ENCODE results near the gene MCUB. TPM values are rescaled to one million over a fixed set of nuclear protein-coding genes. Genes with fewer than 3 reads are reported as not detected.
"Not testable (repeated sequence)": the region's sequence is repeated elsewhere in the genome, so short reads cannot be mapped to it uniquely, and the experiment has no call there.

The MCUB gene
- total RNA-seq, 1 donor from 2014 or later: 39.2 TPM

DNA sequence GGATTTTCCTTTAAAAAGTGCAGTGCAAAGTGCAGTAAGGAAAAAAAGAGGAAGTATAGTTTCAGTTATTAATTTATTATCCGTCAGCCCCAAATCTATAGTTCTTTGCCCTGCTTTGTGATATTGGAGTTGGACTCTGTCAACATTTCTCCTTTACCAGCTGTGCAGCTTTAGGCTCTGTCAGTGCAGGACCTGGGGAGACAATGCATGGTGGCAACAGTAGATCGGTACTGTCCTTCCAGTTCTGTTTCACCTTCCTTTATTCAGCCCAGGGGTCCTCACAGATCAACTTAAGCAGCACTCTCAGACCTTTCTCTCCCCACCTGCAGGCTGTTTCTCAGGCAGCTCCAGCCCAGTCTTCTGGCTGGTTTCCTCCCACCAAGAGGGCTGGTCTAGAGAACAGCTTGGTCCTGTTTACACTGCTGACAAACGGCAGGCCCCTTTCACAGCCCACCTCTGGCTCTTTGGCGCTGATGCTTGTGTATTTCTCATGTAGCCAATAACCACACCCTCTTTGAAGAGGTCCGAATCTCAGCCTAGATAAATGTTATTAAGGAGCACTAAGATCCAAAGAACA is 71.6 kb downstream of the MCUB start:
- peak; percentile 6 for DNase-seq

DNA sequence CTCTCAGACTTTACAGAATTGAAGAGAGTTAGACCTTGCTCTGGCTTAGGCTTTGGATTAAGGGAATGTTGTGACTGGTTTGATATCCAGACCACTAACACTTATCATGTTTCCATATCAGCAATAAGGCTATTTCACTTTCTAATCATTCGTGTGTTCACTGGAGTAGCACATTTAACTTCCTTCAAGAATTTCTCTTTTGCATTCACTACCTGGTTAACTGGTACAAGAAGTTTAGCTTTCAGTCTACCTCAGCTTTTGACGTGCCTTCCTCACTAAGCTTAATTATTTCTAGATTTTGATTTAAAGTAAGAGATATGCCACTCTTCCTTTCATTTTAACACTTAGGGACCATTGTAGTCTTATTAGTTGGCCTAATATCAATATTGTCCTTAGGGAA is 80.6 kb downstream of the MCUB start:
- no peak for DNase-seq

DNA sequence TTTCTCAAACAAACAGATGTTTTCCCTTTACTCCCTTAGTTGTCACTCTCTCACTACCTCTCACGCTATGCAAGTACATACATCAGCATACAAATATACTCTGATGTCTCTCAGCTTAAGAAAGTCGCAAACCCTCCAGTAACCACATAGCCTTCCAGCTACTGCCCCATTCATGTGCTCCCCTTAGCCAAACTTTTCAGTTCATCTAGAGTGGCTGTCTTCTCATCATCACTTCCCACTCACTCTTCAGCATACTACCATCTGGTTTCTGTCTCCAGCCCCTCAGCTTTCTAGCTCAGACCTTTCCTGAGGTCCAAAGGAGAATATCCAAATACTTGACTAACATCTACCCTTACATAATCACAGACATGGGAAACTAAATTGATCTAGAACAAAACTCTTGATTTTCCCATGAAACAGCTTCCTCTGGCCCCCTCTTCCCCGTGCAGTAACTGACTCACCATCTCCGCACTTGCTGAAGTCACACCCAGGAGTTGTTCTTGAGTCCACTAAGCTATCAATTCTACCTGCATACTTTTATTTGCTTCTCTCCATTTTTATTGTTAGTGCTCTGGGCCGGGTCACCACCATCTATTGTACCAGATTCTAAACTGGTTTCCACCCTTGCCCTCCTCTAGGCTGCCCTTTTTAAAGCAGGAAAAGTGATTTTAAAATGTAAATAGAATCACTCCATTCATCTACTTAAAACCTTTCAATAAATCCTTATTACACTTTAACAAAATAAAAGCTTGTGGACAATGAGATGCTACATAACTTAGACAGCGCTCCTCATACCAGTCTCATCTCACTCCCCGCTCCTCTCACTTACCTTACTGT is 86.0 kb downstream of the MCUB start:
- no peak for DNase-seq

DNA sequence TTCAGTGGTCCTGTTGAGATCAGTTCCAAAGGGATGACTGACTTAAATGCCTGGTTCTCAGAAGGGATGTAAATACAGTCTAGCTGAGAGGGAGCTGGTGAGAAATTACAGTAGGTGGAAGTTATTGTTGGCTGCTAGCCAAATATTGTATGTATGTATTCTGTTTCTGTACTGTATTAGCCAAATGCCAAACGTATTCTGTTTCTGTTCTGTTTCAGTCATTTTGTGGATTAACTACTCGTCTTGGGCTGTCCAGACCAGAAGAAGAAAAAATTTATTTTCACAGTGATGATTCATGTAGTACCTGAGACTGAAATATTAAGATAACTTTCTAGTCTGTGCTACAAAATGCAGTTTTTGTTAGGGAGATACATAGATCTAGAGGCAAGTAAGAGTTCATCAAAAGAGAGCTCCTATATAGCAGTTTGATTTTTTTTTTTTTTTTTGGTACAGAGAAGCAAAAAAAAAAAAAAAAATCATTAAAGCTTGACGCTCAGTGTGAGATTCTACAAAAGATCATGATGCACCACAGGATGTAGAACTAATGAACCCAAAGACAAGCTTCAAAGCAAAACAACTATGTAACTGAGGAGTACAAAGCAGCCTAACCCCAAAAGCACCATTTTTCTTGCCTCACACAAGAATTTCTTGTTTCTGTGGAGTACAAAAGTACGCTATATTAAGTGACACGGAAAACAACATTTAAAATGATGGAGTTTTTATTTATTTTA is 88.4 kb downstream of the MCUB start:
- DNase-seq: peak; percentile 9

DNA sequence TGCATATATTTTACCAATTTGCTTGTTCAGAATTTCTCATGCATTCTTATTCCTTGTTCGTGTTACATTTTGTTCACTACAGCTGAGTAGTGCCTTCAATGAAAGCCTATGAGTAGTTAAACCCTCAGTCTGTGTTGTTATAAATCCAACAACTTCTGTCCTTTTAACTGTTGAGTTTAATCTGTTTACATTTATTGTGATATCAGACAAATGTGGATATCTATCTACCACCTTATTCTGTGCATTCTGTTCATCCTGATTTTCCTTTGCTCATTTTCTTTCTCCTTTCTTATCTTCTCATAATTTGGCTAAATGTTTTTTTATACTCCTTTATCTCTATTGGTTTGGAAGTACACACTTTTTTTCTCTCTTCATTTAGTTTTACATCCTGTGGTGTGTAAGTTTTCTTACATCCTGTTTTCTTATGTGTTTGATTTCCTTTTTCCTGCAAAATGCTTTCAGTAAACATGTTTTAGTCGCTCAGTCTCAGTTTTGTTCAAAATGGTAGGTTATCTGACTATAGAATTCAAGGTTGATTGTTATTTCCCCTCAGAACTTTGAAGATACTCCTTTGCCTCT is 89.0 kb downstream of the MCUB start:
- no peak for DNase-seq

DNA sequence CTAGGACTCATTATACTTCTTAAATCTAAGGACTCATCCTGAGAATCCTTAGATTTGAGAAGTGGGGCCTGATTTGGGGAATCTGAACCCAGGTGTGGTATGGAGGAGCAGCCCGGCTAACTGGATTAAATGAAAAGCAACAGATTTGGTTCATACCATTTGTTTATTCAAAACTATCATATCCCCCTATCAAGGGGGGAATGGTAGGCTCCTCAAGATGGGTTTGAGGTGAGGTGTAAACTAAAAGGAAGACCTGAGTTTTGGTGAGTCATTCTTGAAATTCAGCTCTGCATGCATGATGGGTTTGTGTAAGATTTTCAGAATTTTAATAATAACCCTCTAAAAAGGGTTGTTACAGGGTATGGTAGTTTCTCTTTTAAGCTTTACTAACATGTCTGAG is 89.8 kb downstream of the MCUB start:
- no peak for DNase-seq

DNA sequence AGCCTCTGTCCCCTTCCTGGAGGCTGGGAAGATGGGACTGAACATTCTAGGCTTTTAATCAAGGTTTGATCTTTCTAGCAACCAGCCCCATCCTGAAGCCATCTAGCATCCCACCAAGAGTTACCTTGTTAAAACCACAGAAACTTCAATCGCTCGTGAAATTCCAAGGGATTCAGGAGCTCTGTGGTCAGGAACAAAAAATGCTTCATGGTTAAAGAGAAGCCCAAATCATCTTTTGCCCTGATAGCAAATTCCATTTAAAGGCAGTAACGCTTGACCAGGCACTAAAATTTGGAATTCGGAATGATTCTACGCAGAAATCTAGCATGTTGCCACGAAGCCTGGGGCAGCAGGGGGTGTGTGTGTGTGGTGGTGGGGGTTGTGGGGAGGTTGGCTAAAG is 95.3 kb downstream of the MCUB start:
- DNase-seq: no peak

DNA sequence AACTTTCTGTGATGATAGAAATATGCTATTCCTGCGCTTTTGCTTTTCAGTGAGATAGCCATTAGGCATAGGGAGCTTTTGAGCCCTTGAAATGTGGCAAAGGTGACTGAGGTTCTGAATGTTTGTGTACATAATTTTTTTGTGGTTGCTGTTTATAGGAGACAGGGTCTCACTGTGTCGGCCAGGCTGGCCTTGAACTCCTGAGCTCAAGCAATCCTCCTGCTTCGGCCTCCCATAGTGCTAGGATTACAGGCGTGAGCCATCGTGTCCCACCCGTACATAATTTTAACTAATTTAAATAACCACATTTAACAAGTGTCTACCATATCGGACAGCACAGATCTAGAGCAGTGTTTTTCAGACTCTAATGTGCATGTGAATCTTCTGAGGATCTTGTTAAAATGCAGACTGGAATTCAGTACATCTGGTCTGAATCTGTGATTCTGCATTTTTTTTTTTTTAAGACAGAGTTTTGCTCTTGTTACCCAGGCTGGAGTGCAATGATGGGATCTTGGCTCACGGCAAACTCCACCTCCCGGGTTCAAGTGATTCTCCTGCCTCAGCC is 97.9 kb downstream of the MCUB start:
- no peak for DNase-seq

DNA sequence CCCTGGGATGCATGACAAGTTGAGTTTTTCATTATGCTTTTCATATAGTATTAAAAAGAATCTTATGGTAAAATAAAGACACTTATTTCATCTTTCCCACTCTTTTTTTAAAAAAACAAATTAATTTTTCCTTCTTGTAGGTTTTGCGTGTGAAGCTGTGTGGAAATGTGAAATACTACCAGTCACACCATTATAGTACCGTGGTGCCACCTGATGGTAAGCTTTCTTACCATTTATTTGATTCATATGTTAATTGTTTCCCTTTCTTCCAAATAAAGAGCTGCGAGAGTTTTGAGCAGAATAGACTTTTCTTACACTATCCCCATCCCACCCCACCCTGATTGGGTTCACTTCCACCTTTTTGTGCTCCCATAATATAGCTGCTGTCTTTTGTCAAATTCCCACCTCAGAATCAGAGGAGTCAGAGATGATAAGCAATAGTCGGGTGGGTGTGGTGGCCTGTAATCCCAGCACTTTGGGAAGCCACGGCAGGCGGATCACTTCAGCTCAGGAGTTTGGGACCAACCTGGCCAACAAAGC is 98.9 kb downstream of the MCUB start:
- no peak for DNase-seq

DNA sequence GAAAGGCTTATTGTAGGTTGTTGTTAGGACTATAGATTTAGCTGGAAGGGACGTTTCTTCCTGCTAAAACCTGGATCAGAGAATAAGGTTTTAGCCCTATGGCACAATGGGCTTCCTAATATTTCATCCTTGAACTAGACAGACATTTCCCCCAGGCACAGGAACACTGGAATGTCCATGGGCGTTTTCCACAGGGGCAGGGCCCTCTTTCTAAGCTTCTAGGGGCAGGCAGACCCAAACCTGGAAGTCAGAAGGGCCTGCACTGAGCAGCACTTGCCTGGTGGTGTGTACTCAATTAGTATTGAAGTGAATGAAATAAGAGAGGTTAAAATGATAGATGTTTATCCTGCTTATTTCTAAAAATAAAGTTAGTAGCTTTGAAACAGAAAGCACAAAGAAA is 102.1 kb downstream of the MCUB start:
- no peak for DNase-seq

DNA sequence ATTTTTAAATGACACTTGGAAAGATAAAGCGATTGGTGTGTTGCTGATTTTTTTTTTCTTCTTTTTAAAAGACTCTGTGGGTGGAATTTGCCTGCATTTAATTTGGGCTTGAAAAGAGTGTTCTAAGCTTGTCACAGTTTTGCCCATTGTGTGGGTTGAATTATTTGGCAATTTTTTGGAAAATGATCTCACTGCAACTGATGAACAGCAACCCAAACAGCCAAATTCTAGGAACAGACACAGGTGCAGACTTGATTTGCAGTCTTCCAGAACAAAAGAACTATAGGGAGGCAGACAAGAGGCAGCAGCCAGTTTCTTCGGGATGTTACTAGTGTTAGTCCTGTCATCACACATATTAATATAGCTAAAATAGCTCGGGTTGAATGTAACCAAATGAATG is 102.7 kb downstream of the MCUB start:
- DNase-seq: peak; percentile 5

DNA sequence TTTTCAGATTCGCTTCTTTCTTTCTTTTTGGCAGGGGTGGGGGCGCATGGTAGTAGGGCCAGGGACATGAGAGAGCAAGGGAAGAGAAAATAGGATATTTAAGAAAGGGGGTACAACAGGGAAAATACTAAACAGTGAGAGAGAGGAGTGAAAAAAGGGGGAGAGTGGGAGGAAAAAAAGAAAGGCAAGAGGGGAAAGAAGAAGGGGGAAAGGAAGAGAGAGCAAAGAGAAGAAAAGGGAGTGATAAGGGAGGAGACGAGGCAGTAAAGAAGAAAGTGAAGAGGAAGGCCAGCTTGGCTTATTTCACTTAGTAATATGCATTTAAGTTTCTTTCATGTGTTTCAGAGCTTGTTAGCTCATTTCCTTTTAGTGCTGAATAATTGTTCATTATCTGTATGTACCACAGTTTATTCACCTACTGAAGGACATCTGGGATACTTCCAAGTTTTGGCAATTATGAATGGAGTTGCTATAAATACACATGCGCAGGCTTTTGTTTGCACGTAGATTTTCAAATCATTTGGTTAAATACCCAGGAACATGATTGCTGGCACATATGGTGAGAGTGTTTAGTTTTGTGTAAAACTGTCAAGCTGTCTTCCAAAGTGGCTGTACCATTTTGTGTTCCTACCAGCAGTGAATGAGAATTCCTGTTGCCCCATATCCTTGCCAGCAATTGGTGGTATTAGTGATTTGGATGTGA is 105.9 kb downstream of the MCUB start:
- DNase-seq: no peak

DNA sequence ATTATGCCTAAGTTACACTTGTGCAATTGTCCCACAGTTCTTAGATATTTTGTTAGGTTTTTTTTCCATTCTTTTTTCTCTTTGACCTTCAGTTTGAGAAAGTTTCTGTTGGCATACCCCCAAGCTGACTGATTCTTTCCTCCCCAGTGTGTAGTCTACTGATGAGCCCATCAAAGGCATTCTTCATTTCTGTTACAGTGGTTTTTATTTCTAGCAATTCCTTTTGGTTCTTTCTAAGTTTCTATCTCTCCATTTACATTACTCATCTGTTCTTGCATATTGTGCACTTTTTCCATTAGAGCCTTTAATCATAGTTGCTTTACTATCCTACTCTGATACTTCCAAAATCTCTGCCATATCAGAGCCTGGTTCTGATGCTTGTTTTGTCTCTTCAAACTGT is 111.3 kb downstream of the MCUB start:
- DNase-seq: no peak

DNA sequence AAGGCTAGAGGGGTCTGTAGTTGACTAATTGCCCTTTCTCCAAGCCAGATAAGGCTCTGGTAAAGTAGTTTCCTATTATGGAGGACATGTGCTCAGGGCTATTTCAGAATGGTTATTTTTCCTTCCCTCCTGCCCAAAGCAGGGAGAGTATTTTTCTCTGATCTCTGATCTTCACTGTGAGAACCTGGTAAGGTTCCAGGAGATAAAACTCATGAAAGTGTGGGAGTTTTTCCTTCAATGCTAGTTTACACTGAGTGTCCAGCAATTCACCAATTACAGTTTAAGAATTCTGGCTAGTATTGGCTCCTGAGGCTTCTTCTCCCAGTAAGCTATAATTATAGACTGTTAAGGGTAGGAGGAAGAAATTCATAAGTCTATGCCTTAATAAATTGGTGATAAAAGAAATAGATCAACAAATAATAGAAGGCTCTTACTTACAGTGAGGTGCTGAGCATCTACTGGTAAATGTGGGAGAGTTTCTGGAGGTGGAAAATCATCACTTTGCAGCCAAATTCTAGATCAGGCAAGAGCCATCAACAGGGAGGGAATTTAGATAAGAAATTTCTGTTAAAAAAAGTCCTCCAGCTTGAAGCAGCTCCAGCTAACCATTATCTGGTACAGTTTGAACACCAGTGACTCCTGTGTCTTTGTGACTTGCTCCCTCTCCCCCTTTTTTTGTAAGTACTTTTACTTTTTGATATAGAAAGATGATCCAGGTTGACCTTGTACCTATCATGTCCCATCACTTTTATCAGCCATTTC is 112.3 kb downstream of the MCUB start:
- no peak for DNase-seq

DNA sequence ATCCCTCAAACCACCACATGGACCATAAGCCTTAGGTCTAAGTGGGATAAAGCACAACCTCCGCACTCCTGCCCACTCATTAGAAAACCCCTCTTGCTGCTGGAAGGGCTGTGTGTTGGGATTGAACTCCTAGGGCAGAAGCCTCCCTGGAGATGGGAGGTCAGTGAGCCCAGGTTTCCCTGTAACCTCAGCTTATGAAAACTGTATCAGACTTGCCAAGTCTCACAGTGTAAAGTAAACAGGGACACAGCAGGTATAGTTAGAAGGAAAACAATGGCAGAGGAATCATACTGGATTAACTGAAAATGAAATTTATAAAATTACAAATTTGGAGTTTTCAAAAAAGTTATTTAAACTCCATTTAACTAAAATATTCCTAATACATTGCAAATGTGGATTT is 113.3 kb downstream of the MCUB start:
- DNase-seq: no peak

DNA sequence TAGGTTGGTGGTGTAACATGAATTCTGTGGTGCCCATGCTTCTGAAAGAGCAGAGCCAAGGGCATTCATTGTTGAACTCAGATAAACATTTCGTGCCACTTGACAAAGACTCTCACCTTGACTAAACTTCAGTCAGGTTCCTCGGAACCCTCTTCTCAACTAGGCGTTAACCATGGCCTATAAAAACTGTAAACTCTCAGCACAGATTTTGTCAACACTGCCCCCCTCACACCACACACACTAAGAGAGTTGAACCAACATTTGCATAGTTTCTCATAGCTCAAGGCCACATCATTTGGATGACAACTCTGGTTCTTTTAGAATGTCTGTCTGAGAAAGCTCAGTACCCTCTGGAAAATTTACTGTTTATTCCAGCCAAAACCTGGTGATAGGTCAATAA is 115.1 kb downstream of the MCUB start:
- DNase-seq: no peak

DNA sequence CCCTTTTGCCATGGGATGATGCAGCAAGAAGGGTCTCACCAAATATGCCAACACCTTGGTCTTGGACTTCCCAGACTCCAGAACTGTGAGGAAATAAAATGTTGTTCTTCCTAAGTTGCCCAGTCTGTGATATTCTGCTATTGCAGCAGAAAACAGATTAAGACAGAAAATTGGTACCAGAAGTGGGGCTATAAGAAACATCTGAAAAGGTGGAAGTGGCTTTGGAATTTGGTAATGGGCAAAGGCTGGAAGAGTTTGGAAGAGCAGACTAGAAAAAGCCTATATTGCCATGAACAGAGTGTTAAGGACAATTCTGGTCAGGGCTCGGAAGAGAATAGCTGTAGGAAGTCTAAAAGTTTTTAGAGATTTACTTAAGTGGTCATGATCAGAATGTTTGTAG is 115.8 kb downstream of the MCUB start:
- no peak for DNase-seq

DNA sequence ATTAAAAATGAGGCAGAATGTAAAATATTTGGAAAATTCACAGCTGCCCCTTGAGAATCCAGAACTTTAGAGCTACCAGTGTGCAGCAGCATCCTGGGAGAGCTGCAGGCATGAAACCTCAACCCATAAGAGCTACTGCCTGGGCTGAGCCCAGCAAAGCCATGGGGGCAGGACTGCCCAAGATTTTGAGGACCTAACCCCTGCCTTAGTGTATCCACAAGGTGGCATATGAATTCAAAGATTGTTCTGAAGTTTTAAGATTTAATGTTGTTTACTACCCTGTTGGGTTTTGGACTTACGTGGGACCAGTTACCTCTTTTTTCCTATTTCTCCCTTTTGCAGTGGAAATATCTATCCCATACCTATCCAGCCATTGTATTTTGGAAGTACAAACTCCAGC is 116.8 kb downstream of the MCUB start:
- DNase-seq: no peak

DNA sequence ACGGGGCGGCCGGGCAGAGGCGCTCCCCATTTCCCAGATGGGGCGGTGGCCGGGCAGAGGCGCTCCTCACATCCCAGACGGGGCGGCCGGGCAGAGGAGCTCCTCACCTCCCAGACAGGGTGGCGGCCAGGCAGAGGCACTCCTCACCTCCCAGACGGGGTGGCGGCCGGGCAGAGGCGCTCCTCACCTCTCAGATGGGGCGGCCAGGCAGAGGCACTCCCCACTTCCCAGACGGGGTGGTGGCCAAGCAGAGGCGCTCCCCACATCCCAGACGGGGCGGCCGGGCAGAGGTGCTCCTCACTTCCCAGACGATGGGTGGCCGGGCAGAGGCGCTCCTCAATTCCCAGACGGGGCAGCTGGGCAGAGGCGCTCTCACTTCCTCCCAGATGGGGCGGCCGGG is 118.4 kb downstream of the MCUB start:
- not testable (repeated sequence) for DNase-seq

DNA sequence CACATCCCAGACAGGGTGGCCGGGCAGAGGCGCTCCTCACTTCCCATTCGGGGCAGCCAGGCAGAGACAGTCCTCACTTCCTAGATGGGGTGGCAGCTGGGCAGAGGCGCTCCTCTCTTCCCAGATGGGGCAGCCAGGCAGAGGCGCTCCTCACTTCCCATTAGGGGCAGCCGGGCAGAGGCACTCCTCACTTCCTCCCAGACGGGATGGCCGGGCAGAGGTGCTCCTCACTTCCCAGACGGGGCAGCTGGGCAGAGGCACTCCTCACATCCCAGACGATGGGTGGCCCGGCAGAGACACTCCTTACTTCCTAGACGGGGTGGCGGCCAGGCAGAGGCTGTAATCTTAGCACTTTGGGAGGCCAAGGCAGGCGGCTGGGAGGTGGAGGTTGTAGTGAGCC is 118.9 kb downstream of the MCUB start:
- not testable (repeated sequence) for DNase-seq

DNA sequence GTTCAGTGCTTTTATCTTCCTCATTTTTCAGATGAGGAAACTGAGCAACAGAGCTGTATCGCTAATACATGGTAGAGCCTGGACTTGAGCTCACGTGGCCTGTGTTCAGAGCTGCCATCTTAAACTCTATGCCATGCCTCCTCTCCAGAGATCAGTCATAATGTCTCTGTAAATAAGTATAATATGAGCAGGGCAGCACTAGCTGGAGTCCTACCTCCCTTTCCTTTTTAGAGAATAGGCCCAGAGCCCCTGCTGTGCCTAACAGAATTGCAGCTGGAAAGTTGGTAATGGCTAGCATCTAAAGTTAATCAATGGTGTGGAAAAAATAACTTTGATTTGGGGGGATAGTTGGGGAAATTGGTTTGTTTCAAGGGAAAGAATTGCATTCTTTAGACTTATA is 122.8 kb downstream of the MCUB start:
- no peak for DNase-seq

Data from tongue (tissue), 2 donors.